ENCODE data around the gene ACAT2.

Gene ACAT2

GRCh38 chr6:159753081-159753872 is 8.6 kb upstream of the ACAT2 start:
- no peak for TF ChIP-seq CTCF (IDR thresholded peaks at IDR 0.05; ENCODE audit: insufficient read depth, low read depth, low read length, missing control alignments)
- DNase-seq (ENCODE audit: low read depth) = no peak
- H3K4me3 ChIP-seq (ENCODE audit: low read length) = no peak overlapping the region

- TF ChIP-seq CTCF (IDR thresholded peaks at IDR 0.05; ENCODE audit: insufficient read depth, low read depth, low read length, missing control alignments) = no peak
- no peak overlapping the region for H3K4me3 ChIP-seq (ENCODE audit: low read length)
- no peak for DNase-seq (ENCODE audit: low read depth)
Observed at GRCh38 chr6:159754401-159754800, 7.4 kb upstream of the ACAT2 start.

- no peak overlapping the region for H3K4me3 ChIP-seq (ENCODE audit: low read length)
- no peak for DNase-seq (ENCODE audit: low read depth)
- TF ChIP-seq CTCF (IDR thresholded peaks at IDR 0.05; ENCODE audit: insufficient read depth, low read depth, low read length, missing control alignments) = no peak
Observed at GRCh38 chr6:159754959-159755914, 6.6 kb upstream of the ACAT2 start.

GRCh38 chr6:159756508-159756907 is 5.3 kb upstream of the ACAT2 start:
- no peak for TF ChIP-seq CTCF (IDR thresholded peaks at IDR 0.05; ENCODE audit: insufficient read depth, low read depth, low read length, missing control alignments)
- H3K4me3 ChIP-seq (ENCODE audit: low read length) = no peak overlapping the region
- DNase-seq (ENCODE audit: low read depth) = no peak

GRCh38 chr6:159758031-159759001 is 3.5 kb upstream of the ACAT2 start:
- H3K4me3 ChIP-seq (ENCODE audit: low read length) = no peak overlapping the region
- no peak for TF ChIP-seq CTCF (IDR thresholded peaks at IDR 0.05; ENCODE audit: insufficient read depth, low read depth, low read length, missing control alignments)
- peak; percentile 77 for DNase-seq (ENCODE audit: low read depth)

- H3K4me3 ChIP-seq (ENCODE audit: low read length) = no peak overlapping the region
- no peak for DNase-seq (ENCODE audit: low read depth)
- TF ChIP-seq CTCF (IDR thresholded peaks at IDR 0.05; ENCODE audit: insufficient read depth, low read depth, low read length, missing control alignments) = no peak
Observed at GRCh38 chr6:159759645-159760044, 2.2 kb upstream of the ACAT2 start.
